Vagina (tissue), 2 donors: Measurements from ENCODE around the gene RAPGEF3. TPM values are rescaled to one million over a fixed set of nuclear protein-coding genes. Genes with fewer than 3 reads are reported as not detected.

ENCODE experiments used
- DNase-seq, 2 donors: peaks; one replicate each; pipeline ENCODE4 v3.0.0-alpha.2; 2017; ENCODE audit errors: extremely low spot score in 2 of 2
- H3K27ac ChIP-seq: fragments of 200-600 bp; sonication (generic); one replicate; pipeline ENCODE4 v1.5.1; 2019
- H3K27me3 ChIP-seq: fragments of 200-600 bp; sonication (generic); one replicate; pipeline ENCODE4 v1.5.1; 2019
- H3K36me3 ChIP-seq, 2 donors: fragments of 200-600 bp; sonication (generic); one replicate each; pipeline ENCODE4 v1.5.1; 2017 to 2019
- H3K4me1 ChIP-seq: fragments of 200-600 bp; sonication (generic); one replicate; pipeline ENCODE4 v1.5.1; 2019
- H3K4me3 ChIP-seq, 2 donors: fragments of 200-600 bp; sonication (generic); 1 replicate in 1 of 2; 2 replicates in 1 of 2; pipeline ENCODE4 v1.5.1; 2016 to 2019
- H3K9me3 ChIP-seq: fragments of 200-600 bp; sonication (generic); one replicate; pipeline ENCODE4 v1.5.1; 2019
- POLR2A ChIP-seq, 2 donors: fragments of 450-650 bp; IDR thresholded peaks; one replicate each; pipeline ENCODE4 v1.6.1; 2017; ENCODE audit warnings: antibody characterized with exemption in 2 of 2, mild to moderate bottlenecking in 2 of 2, moderate library complexity in 2 of 2
- POLR2AphosphoS5 ChIP-seq, 2 donors: sonication (generic); formaldehyde crosslinking; IDR thresholded peaks; one replicate each; pipeline ENCODE4 v1.9.0; 2017; ENCODE audit warnings: antibody characterized with exemption in 2 of 2, mild to moderate bottlenecking in 2 of 2, low read depth in 1 of 2; ENCODE audit not compliant: insufficient read depth in 1 of 2
- intact Hi-C: fragments of 100-400 bp; cut with DNase I; formaldehyde crosslinking; loops from one replicate; pipeline ENCODE4 v1.15.1; 2023
- total RNA-seq: library from RNA; depleted of rRNA; stranded (reverse); fragments of >200 nt; gene quantifications from one replicate; pipeline ENCODE4 v1.2.3, GENCODE V29; 2016
- TF ChIP-seq, protein P1 (sequence below), 3 experiments: fragments of 450-650 bp in 2 of 3; fragments of 200-600 bp in 1 of 3; sonication (generic) in 1 of 3; IDR thresholded peaks; one replicate each; pipeline ENCODE4 v1.5.1; 2017 to 2019; ENCODE audit warnings: antibody characterized with exemption in 3 of 3, mild to moderate bottlenecking in 2 of 3, moderate library complexity in 2 of 3

RAPGEF3 gene
- total RNA-seq, 1 donor from 2014 or later: 52.3 TPM

DNA sequence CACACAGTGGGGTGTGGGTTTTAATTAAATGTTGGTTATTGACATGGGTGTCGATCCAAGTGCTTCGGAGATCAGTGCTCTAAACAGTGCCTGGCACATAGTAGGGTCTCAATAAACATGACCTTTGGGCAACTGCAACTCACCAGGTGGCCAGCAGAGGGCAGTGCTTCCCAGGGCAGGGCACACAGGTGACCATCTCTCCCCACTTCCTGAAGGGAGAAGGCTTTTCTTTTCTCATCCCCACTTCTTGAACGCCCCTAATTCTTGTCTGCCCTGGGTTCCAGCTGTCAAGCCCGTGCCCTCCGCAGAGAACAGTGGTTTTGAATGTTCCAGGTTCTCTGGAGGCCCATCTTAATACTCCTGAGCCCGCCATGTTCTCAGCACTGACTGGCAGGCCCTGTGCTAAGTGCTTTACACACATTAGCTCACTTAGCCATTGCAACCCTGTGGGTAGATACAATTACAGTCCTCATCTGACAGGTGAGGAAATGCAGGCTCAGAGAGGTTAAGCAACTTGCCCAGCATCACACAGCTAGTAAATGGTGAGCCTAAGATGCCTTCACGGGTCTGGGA lies 16.3 kb downstream of the RAPGEF3 start:
- Histone ChIP-seq H3K36me3 (no peaks in the 10 kb centered on the region), H3K4me1 (peaks cover 34% of the 10 kb centered on the region), H3K27ac (no peak overlapping the region), H3K4me3 (no peak overlapping the region), H3K27me3 (no peaks in the 10 kb centered on the region), H3K9me3 (no peaks in the 10 kb centered on the region)
- intact Hi-C loops: no loop called here
- TF ChIP-seq, protein P1, sequence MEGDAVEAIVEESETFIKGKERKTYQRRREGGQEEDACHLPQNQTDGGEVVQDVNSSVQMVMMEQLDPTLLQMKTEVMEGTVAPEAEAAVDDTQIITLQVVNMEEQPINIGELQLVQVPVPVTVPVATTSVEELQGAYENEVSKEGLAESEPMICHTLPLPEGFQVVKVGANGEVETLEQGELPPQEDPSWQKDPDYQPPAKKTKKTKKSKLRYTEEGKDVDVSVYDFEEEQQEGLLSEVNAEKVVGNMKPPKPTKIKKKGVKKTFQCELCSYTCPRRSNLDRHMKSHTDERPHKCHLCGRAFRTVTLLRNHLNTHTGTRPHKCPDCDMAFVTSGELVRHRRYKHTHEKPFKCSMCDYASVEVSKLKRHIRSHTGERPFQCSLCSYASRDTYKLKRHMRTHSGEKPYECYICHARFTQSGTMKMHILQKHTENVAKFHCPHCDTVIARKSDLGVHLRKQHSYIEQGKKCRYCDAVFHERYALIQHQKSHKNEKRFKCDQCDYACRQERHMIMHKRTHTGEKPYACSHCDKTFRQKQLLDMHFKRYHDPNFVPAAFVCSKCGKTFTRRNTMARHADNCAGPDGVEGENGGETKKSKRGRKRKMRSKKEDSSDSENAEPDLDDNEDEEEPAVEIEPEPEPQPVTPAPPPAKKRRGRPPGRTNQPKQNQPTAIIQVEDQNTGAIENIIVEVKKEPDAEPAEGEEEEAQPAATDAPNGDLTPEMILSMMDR (IDR thresholded peaks at IDR 0.05): peak; percentile 93 to 94 (median 94)
- no peak for TF ChIP-seq POLR2AphosphoS5 (IDR thresholded peaks at IDR 0.05; ENCODE audit: insufficient read depth in 1 of 2, low read depth in 1 of 2)
- DNase-seq: no peak

DNA sequence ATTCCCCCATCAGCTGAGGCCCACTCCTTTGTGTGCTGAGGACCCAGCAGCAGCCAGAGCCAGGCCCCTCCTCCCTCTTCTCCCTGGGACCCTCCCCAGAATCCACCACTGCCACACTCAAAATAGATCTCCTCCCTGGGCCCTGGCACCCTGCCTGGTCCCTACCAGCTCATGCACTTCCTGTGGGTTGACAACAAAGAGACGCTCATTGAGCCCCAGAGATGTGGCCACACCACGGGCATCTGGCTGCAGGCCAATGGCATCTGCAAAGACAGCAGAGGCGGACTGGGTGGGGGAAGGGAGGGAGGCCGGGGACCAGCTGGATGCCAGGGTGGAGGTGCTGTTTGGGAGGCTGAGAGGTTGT lies 17.4 kb downstream of the RAPGEF3 start:
- peaks cover 41% of the 10 kb centered on the region for H3K4me1 ChIP-seq
- DNase-seq: no peak
- TF ChIP-seq POLR2A (IDR thresholded peaks at IDR 0.05) (no peak), POLR2AphosphoS5 (IDR thresholded peaks at IDR 0.05; ENCODE audit: insufficient read depth in 1 of 2, low read depth in 1 of 2) (no peak)
- TF ChIP-seq, protein P1 (IDR thresholded peaks at IDR 0.05): no peak
- no peaks in the 10 kb centered on the region for H3K36me3 ChIP-seq
- H3K9me3 ChIP-seq: no peaks in the 10 kb centered on the region
- no peaks in the 10 kb centered on the region for H3K27me3 ChIP-seq
- H3K4me3 ChIP-seq: no peak overlapping the region
- H3K27ac ChIP-seq: no peak overlapping the region
- intact Hi-C loops: no loop called here

- no peaks in the 10 kb centered on the region for H3K9me3 ChIP-seq
- TF ChIP-seq, protein P1 (IDR thresholded peaks at IDR 0.05): no peak
- TF ChIP-seq POLR2A (IDR thresholded peaks at IDR 0.05): no peak
- no peak for TF ChIP-seq POLR2AphosphoS5 (IDR thresholded peaks at IDR 0.05; ENCODE audit: insufficient read depth in 1 of 2, low read depth in 1 of 2)
- no peak for DNase-seq
- no peaks in the 10 kb centered on the region for H3K27me3 ChIP-seq
- H3K27ac ChIP-seq: no peak overlapping the region
- peaks cover 47% of the 10 kb centered on the region for H3K4me1 ChIP-seq
- no peaks in the 10 kb centered on the region for H3K36me3 ChIP-seq
- no peak overlapping the region for H3K4me3 ChIP-seq
- intact Hi-C loops: no loop called here
Measured at GRCh38 chr12:47740606-47741339, 17.9 kb downstream of the RAPGEF3 start.

DNA sequence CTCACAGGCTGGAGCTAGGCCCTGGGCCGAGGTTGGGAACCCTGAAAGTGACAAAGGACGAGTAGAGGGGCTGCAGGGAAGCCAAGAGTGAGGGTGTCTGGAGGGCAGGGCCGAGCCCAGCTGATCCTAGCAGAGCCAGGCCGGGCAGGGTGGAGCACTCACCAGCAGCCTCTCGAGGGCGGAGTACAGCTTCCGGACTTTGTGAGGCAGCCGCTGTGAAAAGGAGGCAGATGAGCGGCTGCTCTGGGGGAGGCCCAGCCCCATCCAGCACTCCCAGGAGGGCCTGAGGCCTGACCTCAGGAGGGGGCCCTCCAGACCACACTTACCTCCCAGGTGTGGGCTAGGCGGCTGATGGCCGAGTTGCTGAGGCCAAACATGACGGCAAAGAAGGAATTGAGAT lies 18.7 kb downstream of the RAPGEF3 start:
- no peak for DNase-seq
- Histone ChIP-seq H3K27me3 (no peaks in the 10 kb centered on the region), H3K27ac (no peak overlapping the region), H3K36me3 (no peaks in the 10 kb centered on the region), H3K9me3 (no peaks in the 10 kb centered on the region), H3K4me3 (no peak overlapping the region), H3K4me1 (peaks cover 55% of the 10 kb centered on the region)
- TF ChIP-seq POLR2A (IDR thresholded peaks at IDR 0.05) (no peak), POLR2AphosphoS5 (IDR thresholded peaks at IDR 0.05; ENCODE audit: insufficient read depth in 1 of 2, low read depth in 1 of 2) (peak in 1 of 2 donors; percentile 9)
- intact Hi-C loops: loop anchor here (5.0 kb wide), 1 partner anchor 37 kb away; no protein-coding TSS in a partner anchor

DNA sequence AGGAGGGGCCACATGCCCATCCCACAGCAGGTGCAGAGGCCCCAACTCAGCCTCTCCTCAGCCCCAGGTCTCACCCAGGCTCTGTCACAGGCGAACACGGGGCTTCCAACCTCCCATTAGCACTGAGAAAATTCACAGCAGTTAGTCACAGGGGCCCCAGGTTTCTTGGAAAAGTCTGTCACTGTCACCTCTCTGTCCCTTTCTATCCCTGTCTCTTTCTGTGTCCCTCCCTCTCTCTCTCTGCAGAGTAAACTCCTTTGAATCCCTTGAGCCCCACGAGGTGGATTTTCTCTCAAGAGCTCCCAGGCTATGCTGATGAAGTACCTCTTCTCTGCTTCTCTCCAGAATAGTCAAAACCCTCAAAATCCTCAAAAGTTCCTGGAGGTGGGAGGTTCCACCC lies 19.4 kb downstream of the RAPGEF3 start:
- DNase-seq: no peak
- Histone ChIP-seq H3K36me3 (no peaks in the 10 kb centered on the region), H3K4me3 (no peak overlapping the region), H3K27ac (no peak overlapping the region), H3K9me3 (no peaks in the 10 kb centered on the region), H3K27me3 (no peaks in the 10 kb centered on the region), H3K4me1 (peaks cover 61% of the 10 kb centered on the region)
- intact Hi-C loops: loop anchor here (5.0 kb wide), 1 partner anchor 38 kb away; no protein-coding TSS in a partner anchor
- no peak for TF ChIP-seq POLR2AphosphoS5 (IDR thresholded peaks at IDR 0.05; ENCODE audit: insufficient read depth in 1 of 2, low read depth in 1 of 2)
- TF ChIP-seq, protein P1 (IDR thresholded peaks at IDR 0.05): no peak
- TF ChIP-seq POLR2A (IDR thresholded peaks at IDR 0.05): no peak
